ENCODE measurements around the gene HLA-DOA.

Gene HLA-DOA

GRCh38 chr6:33008944-33009861 lies at the start of gene HLA-DOA:
TSS of gene HLA-DOA (minus strand) at chr6:33009591.
- peak; percentile 78 for DNase-seq

DNA sequence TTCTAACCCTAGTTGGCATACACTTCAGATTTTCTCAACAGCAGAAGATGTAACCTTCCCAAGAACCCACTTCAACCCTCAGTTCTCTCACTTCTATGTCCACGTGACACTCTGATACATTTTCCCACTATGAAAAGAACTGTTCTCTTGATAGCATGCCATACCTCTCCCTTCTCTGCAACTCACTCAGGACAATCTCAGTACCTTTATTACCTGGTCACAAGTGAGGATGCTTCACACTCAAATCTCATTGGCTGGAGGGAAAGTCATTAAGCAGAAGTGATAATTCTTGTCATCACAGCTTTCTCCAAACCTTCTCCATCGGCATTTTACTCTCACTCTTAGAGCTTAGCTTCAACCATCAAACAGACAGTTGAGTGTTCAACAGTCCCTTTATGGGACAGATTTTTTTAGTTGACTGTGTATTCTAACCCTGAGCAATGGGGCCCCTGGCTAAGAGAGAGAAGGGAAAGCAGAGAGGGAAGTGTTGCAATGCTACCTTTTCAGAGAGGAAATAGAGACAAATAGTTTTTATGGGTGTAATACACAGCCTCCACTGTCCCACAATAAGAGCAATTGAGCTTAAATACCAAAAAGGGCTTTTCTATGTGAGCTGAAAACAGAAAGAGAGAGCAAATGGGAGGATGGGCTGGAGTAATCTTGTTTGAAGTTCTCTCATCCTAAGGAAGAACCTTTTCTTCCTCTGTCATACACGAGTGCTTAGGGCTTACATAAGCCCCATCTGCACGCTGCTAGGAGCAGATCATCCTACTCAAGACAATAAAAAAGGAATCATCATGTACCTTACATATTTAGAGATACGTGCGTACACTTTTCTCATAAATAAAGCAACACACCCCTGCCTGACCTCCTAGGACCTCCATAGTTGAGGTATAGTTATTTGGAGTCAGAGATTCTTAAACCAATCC lies 48.1 kb upstream of the HLA-DOA start:
- DNase-seq = no peak

- no peak for DNase-seq
Measured at GRCh38 chr6:33053230-33053629, 43.8 kb upstream of the HLA-DOA start.

GRCh38 chr6:33052627-33053026 lies 43.2 kb upstream of the HLA-DOA start:
- no peak for DNase-seq

- peak; percentile 58 for DNase-seq
Measured at GRCh38 chr6:33050014-33050810, 40.8 kb upstream of the HLA-DOA start.

DNA sequence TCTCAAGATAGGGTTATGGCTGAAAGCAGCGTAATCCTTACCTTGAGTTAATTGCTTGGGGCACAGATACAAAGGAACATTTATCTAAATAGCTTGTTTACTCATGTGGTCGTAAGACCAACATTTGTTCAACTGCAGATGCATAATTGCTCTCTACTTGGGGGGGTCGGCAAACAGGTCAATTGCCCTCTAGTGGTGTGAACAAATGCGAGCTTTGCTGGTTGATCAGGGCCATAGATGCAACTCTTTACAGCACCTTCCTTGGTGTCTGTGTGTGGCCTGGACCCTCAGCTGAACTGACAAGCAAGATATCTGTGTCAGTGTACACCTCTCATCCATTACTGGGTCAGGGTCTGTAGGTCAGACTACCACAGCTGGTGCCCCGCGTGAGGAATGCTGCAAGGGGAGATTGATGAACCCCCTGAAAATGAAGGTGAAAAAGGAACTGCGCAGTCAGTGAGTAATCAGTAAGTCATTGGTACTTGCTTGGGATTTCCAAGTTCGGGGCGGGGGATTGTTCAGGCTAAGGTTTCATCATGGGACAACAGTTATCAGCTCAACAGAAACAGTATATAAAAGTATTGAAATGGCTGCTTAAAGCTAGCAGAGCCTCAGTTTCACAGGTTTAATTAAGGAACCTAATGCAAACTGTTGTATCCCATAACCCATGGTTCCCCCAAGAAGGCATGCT lies 40.1 kb upstream of the HLA-DOA start:
- DNase-seq = peak; percentile 23

- DNase-seq = no peak
Measured at GRCh38 chr6:33040157-33040556, 30.8 kb upstream of the HLA-DOA start.

GRCh38 chr6:33036535-33036934 lies 27.1 kb upstream of the HLA-DOA start:
- no peak for DNase-seq

GRCh38 chr6:33034554-33034953 lies 25.2 kb upstream of the HLA-DOA start:
- DNase-seq = no peak

GRCh38 chr6:33030245-33030644 lies 20.9 kb upstream of the HLA-DOA start:
- DNase-seq = no peak

DNA sequence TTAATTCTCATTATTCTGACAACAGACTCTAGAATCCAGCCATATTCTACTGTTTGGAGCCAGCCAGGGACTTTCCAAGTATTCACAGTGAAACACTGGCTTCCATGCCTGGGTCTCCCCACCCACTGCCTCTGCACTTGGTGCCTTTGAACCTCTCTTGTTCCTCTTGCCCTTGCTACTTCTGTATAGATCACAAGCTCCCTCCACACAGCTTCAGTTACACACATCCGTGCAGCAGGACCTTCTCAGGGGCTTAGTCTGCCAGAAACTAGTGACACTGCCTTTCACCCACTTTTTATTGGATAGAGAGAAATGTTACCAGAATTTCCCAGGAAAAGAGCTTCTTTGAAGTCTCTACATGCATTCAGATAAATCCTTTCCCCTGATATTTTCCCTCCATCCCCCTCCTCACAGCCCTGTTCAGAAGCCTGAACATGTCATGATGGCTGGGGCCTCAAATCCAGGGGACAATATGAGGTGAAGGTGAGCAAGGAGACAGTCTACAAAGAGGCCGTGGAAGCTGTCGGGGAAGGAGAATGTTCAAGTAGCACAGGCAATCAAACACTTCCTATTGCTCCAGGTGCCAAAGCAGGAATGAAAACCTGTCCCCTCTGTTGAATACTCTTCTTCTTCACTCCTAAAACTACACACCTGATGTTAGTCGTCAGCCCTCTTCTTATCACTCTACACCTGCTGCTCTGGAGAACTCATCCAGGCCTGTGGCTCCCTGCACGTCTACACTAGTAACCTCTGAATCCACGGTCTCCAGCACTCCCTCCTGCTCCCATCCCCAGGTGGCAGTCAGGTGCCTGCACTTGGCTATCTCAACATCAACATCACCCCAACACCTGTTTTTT lies 20.2 kb upstream of the HLA-DOA start:
- peak; percentile 89 for DNase-seq

DNA sequence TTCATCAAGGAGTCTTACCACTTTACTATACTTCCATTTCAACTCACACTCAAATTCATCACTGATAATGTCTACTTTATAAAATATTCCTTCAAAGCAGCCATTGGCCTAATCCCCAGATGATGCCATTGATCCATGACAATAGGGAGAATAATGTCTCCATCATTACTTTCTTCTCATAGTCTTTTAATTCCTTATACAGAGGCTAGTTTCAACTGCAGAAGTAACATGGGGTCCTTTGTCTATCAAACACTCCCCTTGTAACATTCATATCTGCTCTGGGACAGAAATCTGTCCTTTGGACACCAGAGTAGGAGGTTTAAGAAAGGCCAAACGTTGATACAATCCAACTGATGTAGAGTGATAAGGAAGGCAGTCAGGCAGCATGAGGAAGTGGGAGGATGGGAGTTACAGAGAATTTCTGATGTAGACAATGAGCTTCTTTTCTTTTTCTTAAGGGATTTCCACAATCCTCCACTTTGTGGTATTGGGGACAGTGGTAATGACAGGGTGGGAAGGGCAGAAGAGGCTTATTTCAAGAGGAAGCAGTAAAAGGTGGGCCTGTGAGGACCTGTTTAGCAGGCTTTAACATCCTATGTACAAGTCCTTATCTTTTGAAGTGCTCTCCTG lies 18.9 kb upstream of the HLA-DOA start:
- DNase-seq = peak; percentile 32

GRCh38 chr6:33024521-33024920 lies 15.1 kb upstream of the HLA-DOA start:
- no peak for DNase-seq

- DNase-seq = no peak
Measured at GRCh38 chr6:33023536-33023935, 14.1 kb upstream of the HLA-DOA start.

GRCh38 chr6:33021917-33022316 lies 12.5 kb upstream of the HLA-DOA start:
- no peak for DNase-seq

DNA sequence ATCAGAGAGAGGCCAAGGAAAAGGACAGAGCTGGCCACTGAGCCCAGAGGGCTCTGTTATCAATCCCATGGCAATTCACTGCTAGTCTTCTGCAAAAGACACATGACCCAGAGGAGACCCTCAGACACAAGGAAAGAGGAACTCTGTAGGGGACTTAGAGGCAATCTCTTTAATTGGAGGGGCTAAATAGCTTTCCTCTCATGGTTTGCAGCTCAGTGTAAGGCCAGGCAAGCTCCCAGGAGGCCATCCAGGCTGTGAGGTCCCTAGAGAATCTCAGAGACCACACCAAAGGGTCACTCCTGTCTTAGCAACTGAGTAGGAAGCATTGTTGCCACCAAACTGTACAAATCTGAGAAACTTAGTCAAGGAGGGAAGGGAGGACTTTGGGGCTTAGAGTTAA lies 10.0 kb upstream of the HLA-DOA start:
- DNase-seq = peak; percentile 20

- peak; percentile 79 for DNase-seq
Measured at GRCh38 chr6:33018904-33019303, 9.5 kb upstream of the HLA-DOA start.

DNA sequence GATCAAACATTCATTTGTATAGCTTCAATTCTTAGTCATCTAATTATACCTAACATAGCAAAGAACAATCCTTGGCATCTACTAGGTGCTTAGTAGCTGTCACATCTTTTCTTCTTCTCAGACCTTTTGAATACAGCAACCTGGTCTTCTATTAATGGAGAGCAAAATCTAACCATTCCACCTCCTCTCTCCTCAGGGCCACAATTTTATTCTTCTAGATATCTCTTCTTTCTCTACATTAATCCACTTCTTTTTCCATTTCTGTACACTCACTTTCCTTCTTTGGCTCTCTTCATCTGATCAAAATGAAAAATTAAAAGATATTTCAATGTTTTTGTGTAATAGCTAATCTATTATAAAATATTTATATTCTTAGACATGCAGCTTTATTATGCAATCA lies 9.0 kb upstream of the HLA-DOA start:
- DNase-seq = no peak

DNA sequence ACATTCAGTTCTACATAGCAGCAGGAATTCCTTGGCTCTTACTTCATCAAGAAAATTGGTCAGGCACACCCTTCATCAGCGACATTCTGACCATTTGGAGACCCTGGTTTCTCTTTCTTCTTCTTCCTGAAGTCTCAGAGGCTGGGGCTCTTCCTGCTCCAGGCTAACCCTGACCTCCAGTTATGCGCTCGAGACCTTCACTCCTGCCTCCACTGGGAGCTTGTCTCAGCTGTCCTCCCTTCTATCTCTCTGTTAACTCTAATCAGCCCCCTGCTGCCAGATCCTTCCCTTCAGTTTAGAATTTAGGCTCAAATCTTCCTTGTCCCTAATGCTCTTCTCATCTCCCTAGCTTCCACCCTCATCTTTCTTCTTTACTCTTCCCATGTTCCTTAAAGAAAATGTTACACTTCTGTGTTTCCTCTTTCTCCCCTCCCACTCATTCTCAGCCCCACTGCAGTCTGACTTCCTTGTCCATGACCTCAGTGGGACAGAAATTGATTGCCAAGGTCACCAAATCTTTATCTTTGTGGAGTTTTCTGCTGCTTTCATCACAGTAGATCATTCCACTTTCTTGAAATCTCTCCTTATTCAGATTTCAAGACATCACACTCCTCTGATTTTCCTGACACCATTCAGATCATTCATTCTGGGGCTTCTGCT lies 8.4 kb upstream of the HLA-DOA start:
- no peak for DNase-seq

DNA sequence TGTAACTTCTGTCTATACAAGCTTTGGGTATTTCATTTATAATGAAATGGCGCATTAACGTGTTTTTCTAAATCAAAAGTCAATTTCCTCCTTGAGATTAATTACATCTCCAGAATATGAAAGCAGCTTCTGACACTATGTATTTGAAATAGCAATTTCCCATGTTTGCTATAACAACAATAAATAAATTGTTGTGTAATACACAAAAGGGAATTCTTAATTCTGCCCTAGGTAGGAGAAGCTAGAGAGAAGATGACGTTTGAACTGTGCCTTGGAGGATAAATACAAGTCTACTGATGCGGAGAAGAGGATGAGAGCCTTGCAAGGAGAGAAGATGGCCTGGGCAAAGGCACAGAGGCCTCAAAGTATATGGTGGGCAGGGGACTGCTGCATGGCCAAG lies 7.6 kb upstream of the HLA-DOA start:
- DNase-seq = no peak
